B cell (primary cell): ENCODE measurements around the gene ANKRD31.
"Not testable (repeated sequence)": the region's sequence is repeated elsewhere in the genome, so short reads cannot be mapped to it uniquely, and the experiment has no call there.

Source experiments
- EZH2 ChIP-seq: IDR thresholded peaks from 2 replicates; pipeline ENCODE4 v1.6.1; 2012; ENCODE audit warnings: borderline replicate concordance, low read depth, mild to moderate bottlenecking, moderate library complexity, low read length; ENCODE audit not compliant: insufficient read depth, poor library complexity, severe bottlenecking
- TF ChIP-seq, protein P1 (sequence below): fragments of 200-600 bp; IDR thresholded peaks from one replicate; pipeline ENCODE4 v1.8.0; 2022; ENCODE audit warnings: antibody characterized with exemption, mild to moderate bottlenecking

DNA sequence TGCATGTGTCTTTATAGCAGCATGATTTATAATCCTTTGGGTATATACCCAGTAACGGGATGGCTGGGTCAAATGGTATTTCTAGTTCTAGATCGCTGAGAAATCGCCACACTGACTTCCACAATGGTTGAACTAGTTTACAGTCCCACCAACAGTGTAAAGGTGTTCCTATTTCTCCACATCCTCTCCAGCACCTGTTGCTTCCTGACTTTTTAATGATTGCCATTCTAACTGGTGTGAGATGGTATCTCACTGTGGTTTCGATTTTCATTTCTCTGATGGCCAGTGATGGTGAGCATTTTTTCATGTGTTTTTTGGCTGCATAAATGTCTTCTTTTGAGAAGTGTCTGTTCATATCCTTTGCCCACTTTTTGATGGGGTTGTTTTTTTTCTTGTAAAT is 13.8 kb upstream of the ANKRD31 start:
- TF ChIP-seq, protein P1, sequence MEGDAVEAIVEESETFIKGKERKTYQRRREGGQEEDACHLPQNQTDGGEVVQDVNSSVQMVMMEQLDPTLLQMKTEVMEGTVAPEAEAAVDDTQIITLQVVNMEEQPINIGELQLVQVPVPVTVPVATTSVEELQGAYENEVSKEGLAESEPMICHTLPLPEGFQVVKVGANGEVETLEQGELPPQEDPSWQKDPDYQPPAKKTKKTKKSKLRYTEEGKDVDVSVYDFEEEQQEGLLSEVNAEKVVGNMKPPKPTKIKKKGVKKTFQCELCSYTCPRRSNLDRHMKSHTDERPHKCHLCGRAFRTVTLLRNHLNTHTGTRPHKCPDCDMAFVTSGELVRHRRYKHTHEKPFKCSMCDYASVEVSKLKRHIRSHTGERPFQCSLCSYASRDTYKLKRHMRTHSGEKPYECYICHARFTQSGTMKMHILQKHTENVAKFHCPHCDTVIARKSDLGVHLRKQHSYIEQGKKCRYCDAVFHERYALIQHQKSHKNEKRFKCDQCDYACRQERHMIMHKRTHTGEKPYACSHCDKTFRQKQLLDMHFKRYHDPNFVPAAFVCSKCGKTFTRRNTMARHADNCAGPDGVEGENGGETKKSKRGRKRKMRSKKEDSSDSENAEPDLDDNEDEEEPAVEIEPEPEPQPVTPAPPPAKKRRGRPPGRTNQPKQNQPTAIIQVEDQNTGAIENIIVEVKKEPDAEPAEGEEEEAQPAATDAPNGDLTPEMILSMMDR = not testable (repeated sequence)
- TF ChIP-seq EZH2 = not testable (repeated sequence)
